Neural cell (in vitro differentiated cells): ENCODE measurements around the gene FAM53B. TPM values are rescaled to one million over a fixed set of nuclear protein-coding genes. Genes with fewer than 3 reads are reported as not detected.

Experiments used
- H2AFZ ChIP-seq: fragments of 200-600, 300-800 bp; sonication (generic), shearing (Covaris generic); 2 replicates; pipeline ENCODE4 v1.6.0; 2014; ENCODE audit warnings: low read depth, mild to moderate bottlenecking, antibody characterized with exemption, low read length, moderate library complexity
- H3F3A ChIP-seq: fragments of 200-600 bp; shearing (Covaris generic); 2 replicates; pipeline ENCODE4 v1.6.1; 2016; ENCODE audit warnings: mild to moderate bottlenecking, moderate library complexity, mixed read lengths, antibody characterized with exemption, low read length; ENCODE audit not compliant: insufficient read depth, poor library complexity, severe bottlenecking
- H3K27ac ChIP-seq: fragments of 200-600, 300-800 bp; sonication (generic), shearing (Covaris generic); 2 replicates; pipeline ENCODE4 v1.5.1; 2014; ENCODE audit warnings: mild to moderate bottlenecking, low read length, moderate library complexity
- H3K27me3 ChIP-seq: fragments of 300-800, 200-600 bp; sonication (generic), shearing (Covaris generic); 2 replicates; pipeline ENCODE4 v1.6.0; 2014; ENCODE audit warnings: mild to moderate bottlenecking, low read depth, low read length, moderate library complexity; ENCODE audit not compliant: insufficient read depth
- H3K36me3 ChIP-seq: fragments of 300-800, 200-600 bp; sonication (generic), shearing (Covaris generic); 2 replicates; pipeline ENCODE4 v1.5.1; 2014; ENCODE audit warnings: mild to moderate bottlenecking, antibody characterized with exemption, low read length, moderate library complexity; ENCODE audit not compliant: insufficient read depth
- H3K4me2 ChIP-seq: fragments of 300-800, 200-600 bp; sonication (generic), shearing (Covaris generic); 2 replicates; pipeline ENCODE4 v1.6.0; 2014; ENCODE audit warnings: mild to moderate bottlenecking, low read length
- H3K4me3 ChIP-seq: fragments of 300-800, 200-600 bp; sonication (generic), shearing (Covaris generic); 2 replicates; pipeline ENCODE4 v1.5.1; 2014; ENCODE audit warnings: mild to moderate bottlenecking, low read length, moderate library complexity
- H3K79me2 ChIP-seq: fragments of 200-600 bp; shearing (Covaris generic); replicated peaks from 2 replicates; pipeline ENCODE4 v1.6.0; 2014; ENCODE audit warnings: mild to moderate bottlenecking, low read length, moderate library complexity; ENCODE audit not compliant: insufficient read depth
- H3K9ac ChIP-seq: fragments of 300-800, 200-600 bp; sonication (generic), shearing (Covaris generic); 2 replicates; pipeline ENCODE4 v1.6.1; 2016; ENCODE audit warnings: mild to moderate bottlenecking, low read length, mixed read lengths
- H3K9me2 ChIP-seq: fragments of 200-600 bp; shearing (Covaris generic); 2 replicates; pipeline ENCODE4 v1.6.1; 2016; ENCODE audit warnings: mild to moderate bottlenecking, low read length, mixed read lengths; ENCODE audit not compliant: insufficient read depth
- H3K9me3 ChIP-seq: fragments of 200-600, 300-800 bp; sonication (generic), shearing (Covaris generic); 2 replicates; pipeline ENCODE4 v1.6.1; 2016; ENCODE audit warnings: mild to moderate bottlenecking, mixed run types, low read length, moderate library complexity, mixed read lengths
- H4K20me1 ChIP-seq: fragments of 200-600 bp; shearing (Covaris generic); 2 replicates; pipeline ENCODE4 v1.6.1; 2016; ENCODE audit warnings: mild to moderate bottlenecking, mixed run types; ENCODE audit not compliant: insufficient read depth
- CTCF ChIP-seq: fragments of 450-650 bp; IDR thresholded peaks from 2 replicates; pipeline ENCODE4 v1.5.1; 2014; ENCODE audit warnings: antibody characterized with exemption, mild to moderate bottlenecking, moderate library complexity; ENCODE audit not compliant: poor library complexity, severe bottlenecking
- EP300 ChIP-seq: fragments of 450-650 bp; conservative IDR thresholded peaks from 2 replicates; pipeline ENCODE4 v1.6.1; 2014; ENCODE audit warnings: antibody characterized with exemption, mild to moderate bottlenecking, moderate library complexity; ENCODE audit not compliant: poor library complexity, severe bottlenecking
- EZH2 ChIP-seq: fragments of 200-600, 300-800 bp; shearing (Covaris generic), sonication (generic); IDR thresholded peaks from 2 replicates; pipeline ENCODE4 v1.6.1; 2014; ENCODE audit warnings: antibody characterized with exemption, low read length, borderline replicate concordance, mild to moderate bottlenecking; ENCODE audit not compliant: insufficient read depth, poor library complexity, severe bottlenecking
- MXI1 ChIP-seq: fragments of 450-650 bp; conservative IDR thresholded peaks from 2 replicates; pipeline ENCODE4 v1.6.1; 2014; ENCODE audit warnings: antibody characterized with exemption, mild to moderate bottlenecking; ENCODE audit not compliant: poor library complexity, severe bottlenecking
- POLR2AphosphoS5 ChIP-seq: IDR thresholded peaks from 2 replicates; pipeline ENCODE4 v1.6.1; 2012
- RAD21 ChIP-seq: fragments of 450-650 bp; conservative IDR thresholded peaks from 2 replicates; pipeline ENCODE4 v1.6.1; 2014; ENCODE audit warnings: antibody characterized with exemption, mild to moderate bottlenecking, moderate library complexity
- SMC3 ChIP-seq: fragments of 450-650 bp; conservative IDR thresholded peaks from 2 replicates; pipeline ENCODE4 v1.6.1; 2014; ENCODE audit warnings: antibody characterized with exemption, mild to moderate bottlenecking, moderate library complexity; ENCODE audit not compliant: poor library complexity
- TAF1 ChIP-seq: IDR thresholded peaks from 2 replicates; pipeline ENCODE4 v1.6.1; 2012; ENCODE audit warnings: low read depth
- polyA plus RNA-seq: library from polyadenylated mRNA; depleted of rRNA; stranded (reverse); fragments of >200 nt; gene quantifications from 2 replicates; pipeline ENCODE4 v1.2.3, GENCODE V29; 2014
- TF ChIP-seq, protein P1 (sequence below): IDR thresholded peaks from 2 replicates; pipeline ENCODE4 v1.6.1; 2012; ENCODE audit warnings: borderline replicate concordance

FAM53B gene
- polyA plus RNA-seq, 1 donor from 2014 or later: 21.8 TPM

DNA sequence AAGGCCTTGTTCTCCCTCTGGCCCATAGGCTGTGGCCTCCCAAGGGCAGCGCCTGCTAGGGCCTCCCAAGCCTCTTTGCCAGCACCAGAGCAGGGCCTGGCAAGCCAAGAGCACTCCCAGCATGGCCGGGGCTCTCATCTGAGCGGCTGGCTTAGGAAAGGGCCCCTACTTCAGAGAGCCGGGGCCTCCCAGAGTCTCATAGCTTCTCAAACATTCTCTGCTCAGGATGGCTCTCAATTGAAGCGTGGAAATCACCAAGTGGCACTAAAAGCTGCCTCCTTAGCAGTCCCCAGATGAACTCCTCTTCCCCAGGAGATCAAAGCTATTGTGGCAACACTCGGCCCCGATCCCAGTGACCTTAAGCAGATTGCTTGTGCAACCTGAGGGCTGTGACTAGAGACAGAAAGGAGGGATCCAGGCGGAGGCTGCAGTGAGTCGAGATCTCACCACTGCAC, 69.4 kb downstream of the FAM53B start:
- Histone ChIP-seq H3K27me3 (no peaks in the 10 kb centered on the region), H3K9me2 (no peaks in the 10 kb centered on the region), H4K20me1 (peaks cover 3% of the 10 kb centered on the region), H3K36me3 (no peaks in the 10 kb centered on the region), H3F3A (no peaks in the 10 kb centered on the region), H2AFZ (no peak overlapping the region), H3K4me2 (no peak overlapping the region), H3K27ac (no peak overlapping the region), H3K9ac (no peak overlapping the region), H3K4me3 (no peak overlapping the region), H3K9me3 (no peaks in the 10 kb centered on the region), H3K79me2 (peaks cover 16% of the 10 kb centered on the region)
- TF ChIP-seq MXI1 (no peak), CTCF (no peak)

DNA sequence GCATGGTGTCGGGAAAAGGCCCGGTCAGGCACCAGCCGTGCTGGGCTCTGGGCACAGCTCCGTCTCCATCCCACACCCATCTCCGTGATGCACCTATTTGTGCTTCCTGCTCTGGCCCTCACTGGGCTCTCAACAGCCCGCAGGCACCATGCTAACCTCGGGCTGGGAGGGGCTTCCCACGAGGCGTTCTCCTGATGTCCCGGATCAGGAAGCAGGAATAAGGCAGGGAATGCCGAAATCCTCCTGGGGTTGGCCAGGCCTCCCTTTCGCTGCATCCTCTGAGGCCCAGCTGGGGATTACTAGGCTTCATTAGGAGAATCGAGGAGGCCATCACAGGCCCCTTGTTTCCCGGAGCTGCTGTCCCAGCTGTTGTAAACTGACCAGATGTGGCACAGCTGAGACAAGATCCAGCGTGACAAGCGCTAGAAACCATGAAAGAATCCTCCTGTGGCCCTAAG, 72.0 kb downstream of the FAM53B start:
- TF ChIP-seq TAF1: no peak
- TF ChIP-seq MXI1: no peak
- TF ChIP-seq, protein P1, sequence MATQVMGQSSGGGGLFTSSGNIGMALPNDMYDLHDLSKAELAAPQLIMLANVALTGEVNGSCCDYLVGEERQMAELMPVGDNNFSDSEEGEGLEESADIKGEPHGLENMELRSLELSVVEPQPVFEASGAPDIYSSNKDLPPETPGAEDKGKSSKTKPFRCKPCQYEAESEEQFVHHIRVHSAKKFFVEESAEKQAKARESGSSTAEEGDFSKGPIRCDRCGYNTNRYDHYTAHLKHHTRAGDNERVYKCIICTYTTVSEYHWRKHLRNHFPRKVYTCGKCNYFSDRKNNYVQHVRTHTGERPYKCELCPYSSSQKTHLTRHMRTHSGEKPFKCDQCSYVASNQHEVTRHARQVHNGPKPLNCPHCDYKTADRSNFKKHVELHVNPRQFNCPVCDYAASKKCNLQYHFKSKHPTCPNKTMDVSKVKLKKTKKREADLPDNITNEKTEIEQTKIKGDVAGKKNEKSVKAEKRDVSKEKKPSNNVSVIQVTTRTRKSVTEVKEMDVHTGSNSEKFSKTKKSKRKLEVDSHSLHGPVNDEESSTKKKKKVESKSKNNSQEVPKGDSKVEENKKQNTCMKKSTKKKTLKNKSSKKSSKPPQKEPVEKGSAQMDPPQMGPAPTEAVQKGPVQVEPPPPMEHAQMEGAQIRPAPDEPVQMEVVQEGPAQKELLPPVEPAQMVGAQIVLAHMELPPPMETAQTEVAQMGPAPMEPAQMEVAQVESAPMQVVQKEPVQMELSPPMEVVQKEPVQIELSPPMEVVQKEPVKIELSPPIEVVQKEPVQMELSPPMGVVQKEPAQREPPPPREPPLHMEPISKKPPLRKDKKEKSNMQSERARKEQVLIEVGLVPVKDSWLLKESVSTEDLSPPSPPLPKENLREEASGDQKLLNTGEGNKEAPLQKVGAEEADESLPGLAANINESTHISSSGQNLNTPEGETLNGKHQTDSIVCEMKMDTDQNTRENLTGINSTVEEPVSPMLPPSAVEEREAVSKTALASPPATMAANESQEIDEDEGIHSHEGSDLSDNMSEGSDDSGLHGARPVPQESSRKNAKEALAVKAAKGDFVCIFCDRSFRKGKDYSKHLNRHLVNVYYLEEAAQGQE: no peak
- no peak for TF ChIP-seq EZH2
- no peak for TF ChIP-seq POLR2AphosphoS5
- no peak for TF ChIP-seq RAD21
- TF ChIP-seq EP300: no peak
- no peak for TF ChIP-seq CTCF
- no peak for TF ChIP-seq SMC3
- Histone ChIP-seq H2AFZ (no peak overlapping the region), H3K27ac (no peak overlapping the region)

More for the DNA sequence above, 72.0 kb downstream of the FAM53B start:
- H4K20me1 ChIP-seq: peaks cover 3% of the 10 kb centered on the region
- no peaks in the 10 kb centered on the region for H3K9me3 ChIP-seq
- H3K36me3 ChIP-seq: no peaks in the 10 kb centered on the region
- H3K4me2 ChIP-seq: no peak overlapping the region
- H3K4me3 ChIP-seq: no peak overlapping the region
- H3K9ac ChIP-seq: no peak overlapping the region
- no peaks in the 10 kb centered on the region for H3F3A ChIP-seq
- H3K79me2 ChIP-seq: peaks cover 5% of the 10 kb centered on the region
- H3K27me3 ChIP-seq: no peaks in the 10 kb centered on the region
- no peaks in the 10 kb centered on the region for H3K9me2 ChIP-seq
